GM13976 (cell line): ENCODE results near the gene NEURL2.

Experiments
- DNase-seq: peaks from one replicate; pipeline ENCODE4 v3.0.0; 2012; ENCODE audit warnings: low spot score
- in situ Hi-C: fragments of 300-500 bp; cut with MboI; formaldehyde crosslinking; loops from one replicate; pipeline ENCODE4 v1.12.0; 2022; ENCODE audit warnings: low sequenced_read_pairs, mixed read lengths, inconsistent platforms; ENCODE audit not compliant: unreplicated experiment
- TF ChIP-seq, protein P1 (sequence below): IDR thresholded peaks from 2 replicates; pipeline ENCODE4 v1.5.1; 2012; ENCODE audit warnings: borderline replicate concordance, mild to moderate bottlenecking; ENCODE audit not compliant: insufficient read depth; ENCODE audit errors: extremely low read depth, missing control alignments, control extremely low read depth

NEURL2 gene

GRCh38 chr20:45925821-45926506, 35.0 kb upstream of the NEURL2 start:
- TF ChIP-seq, protein P1, sequence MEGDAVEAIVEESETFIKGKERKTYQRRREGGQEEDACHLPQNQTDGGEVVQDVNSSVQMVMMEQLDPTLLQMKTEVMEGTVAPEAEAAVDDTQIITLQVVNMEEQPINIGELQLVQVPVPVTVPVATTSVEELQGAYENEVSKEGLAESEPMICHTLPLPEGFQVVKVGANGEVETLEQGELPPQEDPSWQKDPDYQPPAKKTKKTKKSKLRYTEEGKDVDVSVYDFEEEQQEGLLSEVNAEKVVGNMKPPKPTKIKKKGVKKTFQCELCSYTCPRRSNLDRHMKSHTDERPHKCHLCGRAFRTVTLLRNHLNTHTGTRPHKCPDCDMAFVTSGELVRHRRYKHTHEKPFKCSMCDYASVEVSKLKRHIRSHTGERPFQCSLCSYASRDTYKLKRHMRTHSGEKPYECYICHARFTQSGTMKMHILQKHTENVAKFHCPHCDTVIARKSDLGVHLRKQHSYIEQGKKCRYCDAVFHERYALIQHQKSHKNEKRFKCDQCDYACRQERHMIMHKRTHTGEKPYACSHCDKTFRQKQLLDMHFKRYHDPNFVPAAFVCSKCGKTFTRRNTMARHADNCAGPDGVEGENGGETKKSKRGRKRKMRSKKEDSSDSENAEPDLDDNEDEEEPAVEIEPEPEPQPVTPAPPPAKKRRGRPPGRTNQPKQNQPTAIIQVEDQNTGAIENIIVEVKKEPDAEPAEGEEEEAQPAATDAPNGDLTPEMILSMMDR: no peak
- in situ Hi-C loops: no loop called here
- no peak for DNase-seq

DNA sequence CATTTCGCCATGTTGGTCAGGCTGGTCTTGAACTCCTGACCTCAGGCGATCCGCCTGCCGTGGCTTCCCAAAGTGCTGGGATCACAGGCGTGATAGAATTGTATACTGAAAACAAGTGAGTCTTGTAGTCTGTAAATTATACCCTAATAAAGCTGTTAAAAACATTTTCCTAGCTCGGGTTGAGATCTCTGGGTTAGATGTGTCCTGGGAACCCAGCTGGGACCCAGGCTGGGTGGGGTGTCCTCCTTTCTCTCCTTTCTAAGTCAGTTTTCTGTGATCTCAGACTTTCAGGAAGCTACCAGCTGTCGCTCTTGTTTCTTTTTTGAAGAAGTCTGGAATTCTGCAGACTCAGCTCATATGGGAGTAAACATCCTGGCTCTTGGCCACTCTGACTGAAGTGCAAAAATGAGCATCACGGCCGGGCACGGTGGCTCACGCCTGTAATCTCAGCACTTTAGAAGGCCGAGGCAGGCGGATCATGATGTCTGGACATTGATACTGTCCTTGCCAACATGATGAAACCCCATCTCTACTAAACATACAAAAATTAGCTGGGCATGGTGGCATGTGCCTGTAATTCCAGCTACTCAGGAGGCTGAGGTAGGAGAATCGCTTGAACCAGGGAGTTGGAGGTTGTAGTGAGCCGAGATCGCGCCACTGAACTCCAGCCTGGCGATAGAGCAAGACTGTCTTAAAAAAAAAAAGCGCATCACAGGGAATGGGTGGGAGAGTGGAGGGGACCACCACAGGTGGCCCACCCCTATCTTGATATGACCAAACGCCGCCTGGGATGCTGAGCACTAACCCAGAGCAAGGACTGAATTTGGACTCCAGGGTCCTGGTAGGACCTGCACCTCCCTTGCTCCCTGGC, 33.6 kb upstream of the NEURL2 start:
- DNase-seq: no peak
- in situ Hi-C loops: no loop called here
- TF ChIP-seq, protein P1: no peak

- in situ Hi-C loops: no loop called here
- DNase-seq: no peak
Observed at GRCh38 chr20:45921337-45922189, 30.6 kb upstream of the NEURL2 start.

GRCh38 chr20:45920462-45921336, 29.7 kb upstream of the NEURL2 start:
- no peak for DNase-seq
- in situ Hi-C loops: no loop called here
- TF ChIP-seq, protein P1: no peak

More at GRCh38 chr20:45921337-45922189, 30.6 kb upstream of the NEURL2 start:
- TF ChIP-seq, protein P1: no peak

DNA sequence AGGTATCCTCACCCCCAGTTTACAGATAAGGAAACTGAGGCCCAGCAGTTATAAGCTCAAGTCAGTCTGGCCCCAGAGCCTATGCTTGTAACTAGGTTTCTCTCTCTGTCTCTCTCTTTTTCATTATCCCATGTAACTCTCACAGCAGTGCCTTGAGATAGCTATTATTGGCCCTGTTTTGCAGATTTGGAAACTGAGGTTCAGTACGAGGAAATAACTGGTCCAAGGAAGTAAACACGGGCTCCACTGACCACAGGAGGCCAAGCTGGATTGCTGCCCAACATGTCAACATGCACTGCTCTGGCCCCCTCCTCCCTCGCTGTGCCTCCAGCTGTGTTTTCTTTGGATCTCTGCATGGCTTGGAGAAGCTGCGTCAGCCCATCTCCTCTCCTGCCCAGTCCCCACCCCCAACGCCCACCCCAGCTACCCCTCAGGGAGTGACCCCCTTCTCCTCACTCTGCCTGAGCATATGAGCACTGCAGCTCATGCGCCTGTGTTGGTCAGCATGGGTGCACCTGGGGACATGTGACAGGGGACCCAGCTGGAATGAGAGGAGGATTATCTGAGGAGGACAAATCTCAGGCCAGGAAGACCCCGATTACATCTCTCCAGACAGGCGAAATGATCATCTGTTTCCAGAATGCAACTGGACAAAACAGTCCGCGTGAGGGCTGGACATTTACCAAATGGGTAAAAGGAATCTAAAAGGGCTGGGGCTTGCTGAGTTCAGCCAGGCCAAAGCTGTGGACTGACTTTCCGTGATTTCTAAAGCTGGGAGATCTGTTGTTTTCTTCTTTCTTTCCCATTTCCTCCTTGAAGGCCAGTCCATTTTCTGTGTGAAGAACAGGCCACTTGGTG, 28.8 kb upstream of the NEURL2 start:
- TF ChIP-seq, protein P1: no peak
- in situ Hi-C loops: no loop called here
- DNase-seq: no peak
